ENCODE measurements around the gene SFT2D2. TPM values are rescaled to one million over a fixed set of nuclear protein-coding genes. Genes with fewer than 3 reads are reported as not detected.
A peak's percentile ranks its signal among the peaks of the same experiment; 100 is the strongest.
"Not testable (repeated sequence)": the region's sequence is repeated elsewhere in the genome, so short reads cannot be mapped to it uniquely, and the experiment has no call there.

Gene SFT2D2
- total RNA-seq, 1 donor from 2014 or later, result 71.1 TPM

- Mint-ChIP-seq H3K27me3 (ENCODE audit: insufficient read depth) (no peaks in the 10 kb centered on the region), H3K4me1 (ENCODE audit: low read depth) (no peaks in the 10 kb centered on the region), H3K27ac (no peak overlapping the region), H3K9me3 (peaks cover under 1% of the 10 kb centered on the region), H3K36me3 (ENCODE audit: low read depth) (peaks cover 23% of the 10 kb centered on the region), H3K4me3 (no peak overlapping the region)
- DNase-seq (ENCODE audit: low spot score), result no peak
- intact Hi-C loops (cut with micrococcal nuclease), result no loop called here
These were observed 19.7 kb upstream of the SFT2D2 start for GRCh38 chr1:168206111-168206510.

GRCh38 chr1:168207673-168208072 is 18.1 kb upstream of the SFT2D2 start:
- H3K4me3 Mint-ChIP-seq; H3K27me3 Mint-ChIP-seq (ENCODE audit: insufficient read depth); H3K9me3 Mint-ChIP-seq; H3K27ac Mint-ChIP-seq; intact Hi-C loops (cut with micrococcal nuclease); H3K4me1 Mint-ChIP-seq (ENCODE audit: low read depth); DNase-seq (ENCODE audit: low spot score): not testable (repeated sequence)
- peaks cover 18% of the 10 kb centered on the region for H3K36me3 Mint-ChIP-seq (ENCODE audit: low read depth)

GRCh38 chr1:168210312-168210711 is 15.5 kb upstream of the SFT2D2 start:
- peaks cover 8% of the 10 kb centered on the region for H3K27me3 Mint-ChIP-seq (ENCODE audit: insufficient read depth)
- H3K4me3 Mint-ChIP-seq, result no peak overlapping the region
- intact Hi-C loops (cut with micrococcal nuclease), result no loop called here
- peaks cover 17% of the 10 kb centered on the region for H3K9me3 Mint-ChIP-seq
- no peaks in the 10 kb centered on the region for H3K4me1 Mint-ChIP-seq (ENCODE audit: low read depth)
- peaks cover 8% of the 10 kb centered on the region for H3K36me3 Mint-ChIP-seq (ENCODE audit: low read depth)
- no peak overlapping the region for H3K27ac Mint-ChIP-seq
- no peak for DNase-seq (ENCODE audit: low spot score)

- H3K27me3 Mint-ChIP-seq (ENCODE audit: insufficient read depth), result peaks cover 9% of the 10 kb centered on the region
- H3K4me1 Mint-ChIP-seq (ENCODE audit: low read depth), result no peaks in the 10 kb centered on the region
- no peak overlapping the region for H3K27ac Mint-ChIP-seq
- peaks cover 3% of the 10 kb centered on the region for H3K36me3 Mint-ChIP-seq (ENCODE audit: low read depth)
- no peak for DNase-seq (ENCODE audit: low spot score)
- intact Hi-C loops (cut with micrococcal nuclease), result no loop called here
- H3K4me3 Mint-ChIP-seq, result no peak overlapping the region
- H3K9me3 Mint-ChIP-seq, result peaks cover 17% of the 10 kb centered on the region
These were observed 12.5 kb upstream of the SFT2D2 start for GRCh38 chr1:168213349-168213748.

GRCh38 chr1:168216171-168216570 is 9.6 kb upstream of the SFT2D2 start:
- no peak for DNase-seq (ENCODE audit: low spot score)
- intact Hi-C loops (cut with micrococcal nuclease), result no loop called here
- Mint-ChIP-seq H3K9me3 (peaks cover 16% of the 10 kb centered on the region), H3K36me3 (ENCODE audit: low read depth) (peaks cover 2% of the 10 kb centered on the region), H3K4me3 (no peak overlapping the region), H3K27me3 (ENCODE audit: insufficient read depth) (peaks cover 9% of the 10 kb centered on the region), H3K4me1 (ENCODE audit: low read depth) (peaks cover 16% of the 10 kb centered on the region), H3K27ac (no peak overlapping the region)

- intact Hi-C loops (cut with micrococcal nuclease), result no loop called here
- H3K27me3 Mint-ChIP-seq (ENCODE audit: insufficient read depth), result peaks cover 9% of the 10 kb centered on the region
- no peaks in the 10 kb centered on the region for H3K36me3 Mint-ChIP-seq (ENCODE audit: low read depth)
- H3K27ac Mint-ChIP-seq, result no peak overlapping the region
- no peak overlapping the region for H3K4me3 Mint-ChIP-seq
- H3K9me3 Mint-ChIP-seq, result peaks cover 12% of the 10 kb centered on the region
- DNase-seq (ENCODE audit: low spot score), result no peak
- H3K4me1 Mint-ChIP-seq (ENCODE audit: low read depth), result peaks cover 16% of the 10 kb centered on the region
These were observed 8.1 kb upstream of the SFT2D2 start for GRCh38 chr1:168217664-168218063.

GRCh38 chr1:168218658-168219057 is 7.1 kb upstream of the SFT2D2 start:
- peaks cover 20% of the 10 kb centered on the region for H3K4me1 Mint-ChIP-seq (ENCODE audit: low read depth)
- H3K9me3 Mint-ChIP-seq, result peaks cover 7% of the 10 kb centered on the region
- peaks cover 12% of the 10 kb centered on the region for H3K27me3 Mint-ChIP-seq (ENCODE audit: insufficient read depth)
- no peak overlapping the region for H3K27ac Mint-ChIP-seq
- intact Hi-C loops (cut with micrococcal nuclease), result no loop called here
- peaks cover 3% of the 10 kb centered on the region for H3K36me3 Mint-ChIP-seq (ENCODE audit: low read depth)
- no peak for DNase-seq (ENCODE audit: low spot score)
- H3K4me3 Mint-ChIP-seq, result no peak overlapping the region

GRCh38 chr1:168220470-168220871 is 5.3 kb upstream of the SFT2D2 start:
- H3K4me1 Mint-ChIP-seq (ENCODE audit: low read depth), result peaks cover 38% of the 10 kb centered on the region
- DNase-seq (ENCODE audit: low spot score), result no peak
- H3K9me3 Mint-ChIP-seq, result peaks cover 6% of the 10 kb centered on the region
- H3K4me3 Mint-ChIP-seq, result peak overlapping the region; percentile 28
- H3K36me3 Mint-ChIP-seq (ENCODE audit: low read depth), result peaks cover 3% of the 10 kb centered on the region
- H3K27me3 Mint-ChIP-seq (ENCODE audit: insufficient read depth), result peaks cover 4% of the 10 kb centered on the region
- H3K27ac Mint-ChIP-seq, result no peak overlapping the region
- intact Hi-C loops (cut with micrococcal nuclease), result no loop called here

- peaks cover 38% of the 10 kb centered on the region for H3K4me1 Mint-ChIP-seq (ENCODE audit: low read depth)
- intact Hi-C loops (cut with micrococcal nuclease), result no loop called here
- no peak overlapping the region for H3K27ac Mint-ChIP-seq
These were observed 4.5 kb upstream of the SFT2D2 start for GRCh38 chr1:168221275-168221674.

GRCh38 chr1:168223261-168223660 is 2.5 kb upstream of the SFT2D2 start:
- peaks cover 15% of the 10 kb centered on the region for H3K36me3 Mint-ChIP-seq (ENCODE audit: low read depth)
- peaks cover 4% of the 10 kb centered on the region for H3K27me3 Mint-ChIP-seq (ENCODE audit: insufficient read depth)
- H3K27ac Mint-ChIP-seq, result peak overlapping the region; percentile 59
- H3K4me3 Mint-ChIP-seq, result no peak overlapping the region
- intact Hi-C loops (cut with micrococcal nuclease), result loop anchor here (2.0 kb wide), 2 partner anchors 14 to 26 kb away; no protein-coding TSS in a partner anchor
- peaks cover 6% of the 10 kb centered on the region for H3K9me3 Mint-ChIP-seq
- H3K4me1 Mint-ChIP-seq (ENCODE audit: low read depth), result peaks cover 52% of the 10 kb centered on the region
- DNase-seq (ENCODE audit: low spot score), result no peak

More at GRCh38 chr1:168221275-168221674, 4.5 kb upstream of the SFT2D2 start:
- no peak overlapping the region for H3K4me3 Mint-ChIP-seq
- no peak for DNase-seq (ENCODE audit: low spot score)
- H3K36me3 Mint-ChIP-seq (ENCODE audit: low read depth), result peaks cover 3% of the 10 kb centered on the region
- peaks cover 4% of the 10 kb centered on the region for H3K27me3 Mint-ChIP-seq (ENCODE audit: insufficient read depth)
- H3K9me3 Mint-ChIP-seq, result peaks cover 6% of the 10 kb centered on the region

GRCh38 chr1:168223681-168224540 is 1.9 kb upstream of the SFT2D2 start:
- Mint-ChIP-seq H3K4me1 (ENCODE audit: low read depth) (peaks cover 59% of the 10 kb centered on the region), H3K9me3 (peaks cover 6% of the 10 kb centered on the region), H3K4me3 (no peak overlapping the region), H3K36me3 (ENCODE audit: low read depth) (peaks cover 18% of the 10 kb centered on the region), H3K27ac (peak overlapping the region; percentile 59), H3K27me3 (ENCODE audit: insufficient read depth) (peaks cover 4% of the 10 kb centered on the region)
- intact Hi-C loops (cut with micrococcal nuclease), result loop anchor here (2.0 kb wide), 2 partner anchors 13 to 27 kb away; no protein-coding TSS in a partner anchor
- no peak for DNase-seq (ENCODE audit: low spot score)

- Mint-ChIP-seq H3K4me1 (ENCODE audit: low read depth) (peaks cover 65% of the 10 kb centered on the region), H3K4me3 (peak overlapping the region; percentile 90), H3K27me3 (ENCODE audit: insufficient read depth) (peaks cover 4% of the 10 kb centered on the region), H3K27ac (peak overlapping the region; percentile 87), H3K9me3 (peaks cover 6% of the 10 kb centered on the region), H3K36me3 (ENCODE audit: low read depth) (peaks cover 29% of the 10 kb centered on the region)
- DNase-seq (ENCODE audit: low spot score), result no peak
- intact Hi-C loops (cut with micrococcal nuclease), result loop anchor here (1.0 to 5.0 kb wide), 4 partner anchors 47 to 503 kb away; partner anchors contain the start of genes GPR161, MPZL1 and TIPRL
These were observed 813 bp upstream of the SFT2D2 start for GRCh38 chr1:168224991-168225390.

GRCh38 chr1:168227620-168228019 is 1.8 kb downstream of the SFT2D2 start:
- H3K36me3 Mint-ChIP-seq (ENCODE audit: low read depth), result peaks cover 44% of the 10 kb centered on the region
- H3K27ac Mint-ChIP-seq, result peak overlapping the region; percentile 87
- H3K9me3 Mint-ChIP-seq, result peaks cover 6% of the 10 kb centered on the region
- peaks cover 70% of the 10 kb centered on the region for H3K4me1 Mint-ChIP-seq (ENCODE audit: low read depth)
- intact Hi-C loops (cut with micrococcal nuclease), result loop anchor here (1.0 to 5.0 kb wide), 9 partner anchors 10 to 505 kb away; partner anchors contain the start of genes DCAF6, GPR161, MPC2 and MPZL1
- DNase-seq (ENCODE audit: low spot score), result no peak
- peaks cover 4% of the 10 kb centered on the region for H3K27me3 Mint-ChIP-seq (ENCODE audit: insufficient read depth)
- H3K4me3 Mint-ChIP-seq, result peak overlapping the region; percentile 90

Data from activated T-helper 1 cell treated with anti-CD3 and anti-CD28 coated beads, Interleukin-12 subunit alpha, Interleukin-12 subunit beta, Interleukin-2, Interleukin-4 antibody, amounts not matched to agents 30 ng/mL and 10 ng/mL and 1 ng/mL, durations not matched to agents 14 hours and 24 hours and 36 hours (primary cell).